ENCODE results near the gene ZNF548. TPM values are rescaled to one million over a fixed set of nuclear protein-coding genes. Genes with fewer than 3 reads are reported as not detected.
"Not testable (repeated sequence)": the region's sequence is repeated elsewhere in the genome, so short reads cannot be mapped to it uniquely, and the experiment has no call there.

Gene ZNF548
- total RNA-seq, 4 donors from 2014 or later: 11.7 to 35.9 (median 22.7) TPM

- ATAC-seq (ENCODE audit: low FRiP score) (no peak), DNase-seq (ENCODE audit: low spot score) (no peak)
- no peak for TF ChIP-seq CTCF (IDR thresholded peaks at IDR 0.05)
Measured at GRCh38 chr19:57357406-57357805, 32.2 kb upstream of the ZNF548 start.

- ATAC-seq (ENCODE audit: low FRiP score) (no peak), DNase-seq (ENCODE audit: low spot score) (no peak)
- no peak for TF ChIP-seq CTCF (IDR thresholded peaks at IDR 0.05)
Measured at GRCh38 chr19:57359300-57359699, 30.4 kb upstream of the ZNF548 start.

GRCh38 chr19:57362419-57362818, 27.2 kb upstream of the ZNF548 start:
- TF ChIP-seq CTCF (IDR thresholded peaks at IDR 0.05): no peak

GRCh38 chr19:57362997-57363687, 26.5 kb upstream of the ZNF548 start, which contains the start of the genes TRAPPC2B and ZNF547:
TRAPPC2B (plus strand) TSS chr19:57363551; CDS start chr19:57364834, 1,283 bp downstream.
ZNF547 (plus strand) TSS chr19:57363551; CDS start chr19:57368556, 5,005 bp downstream.
- peak; percentile 99 for ATAC-seq (ENCODE audit: low FRiP score)
- no peak for TF ChIP-seq CTCF (IDR thresholded peaks at IDR 0.05)
- peak; percentile 99 for DNase-seq (ENCODE audit: low spot score)

More at GRCh38 chr19:57362419-57362818, 27.2 kb upstream of the ZNF548 start:
- ATAC-seq (ENCODE audit: low FRiP score) (no peak), DNase-seq (ENCODE audit: low spot score) (no peak)

- DNase-seq (ENCODE audit: low spot score) (no peak), ATAC-seq (ENCODE audit: low FRiP score) (peak; percentile 8)
- no peak for TF ChIP-seq CTCF (IDR thresholded peaks at IDR 0.05)
Measured at GRCh38 chr19:57363688-57364181, 25.9 kb upstream of the ZNF548 start.

- TF ChIP-seq CTCF (IDR thresholded peaks at IDR 0.05): no peak
- ATAC-seq (ENCODE audit: low FRiP score): no peak
- DNase-seq (ENCODE audit: low spot score): no peak
Measured at GRCh38 chr19:57366776-57367175, 22.9 kb upstream of the ZNF548 start.

GRCh38 chr19:57374179-57374578, 15.5 kb upstream of the ZNF548 start:
- no peak for TF ChIP-seq CTCF (IDR thresholded peaks at IDR 0.05)
- DNase-seq (ENCODE audit: low spot score): no peak
- no peak for ATAC-seq (ENCODE audit: low FRiP score)

- not testable (repeated sequence) for ATAC-seq (ENCODE audit: low FRiP score); DNase-seq (ENCODE audit: low spot score)
Measured at GRCh38 chr19:57374647-57375046, 15.0 kb upstream of the ZNF548 start.
